Osteoblast (primary cell): Measurements from ENCODE around the gene GRM2. TPM values are rescaled to one million over a fixed set of nuclear protein-coding genes. Genes with fewer than 3 reads are reported as not detected.

Source experiments
- DNase-seq: peaks from one replicate; pipeline ENCODE4 v3.0.0; 2011; ENCODE audit warnings: low spot score, mixed read lengths; ENCODE audit not compliant: insufficient read length; ENCODE audit errors: missing footprints
- H2AFZ ChIP-seq: 2 replicates; pipeline ENCODE4 v1.6.0; 2011; ENCODE audit warnings: mild to moderate bottlenecking, low read length
- H3K27ac ChIP-seq: 2 replicates; pipeline ENCODE4 v1.5.1; 2011; ENCODE audit warnings: mild to moderate bottlenecking, low read depth, low read length, moderate library complexity
- H3K27me3 ChIP-seq: 2 replicates; pipeline ENCODE4 v1.6.0; 2012; ENCODE audit warnings: mild to moderate bottlenecking, control low read depth, inconsistent platforms, low read length, moderate library complexity; ENCODE audit not compliant: insufficient read depth
- H3K36me3 ChIP-seq: 2 replicates; pipeline ENCODE4 v1.5.1; 2011; ENCODE audit warnings: mild to moderate bottlenecking, low read length, control low read depth, moderate library complexity; ENCODE audit not compliant: insufficient read depth
- H3K4me1 ChIP-seq: 2 replicates; pipeline ENCODE4 v1.5.1; 2011; ENCODE audit warnings: mild to moderate bottlenecking, low read length, control low read depth, moderate library complexity; ENCODE audit not compliant: insufficient read depth
- H3K4me2 ChIP-seq: 2 replicates; pipeline ENCODE4 v1.6.0; 2011; ENCODE audit warnings: mild to moderate bottlenecking, low read length; ENCODE audit not compliant: insufficient read depth
- H3K4me3 ChIP-seq: fragments of 200-600 bp; sonication (generic); 3 replicates; pipeline ENCODE4 v1.5.1; 2012; ENCODE audit warnings: mild to moderate bottlenecking, low read length, inconsistent platforms; ENCODE audit not compliant: insufficient read depth
- H3K79me2 ChIP-seq: 2 replicates; pipeline ENCODE4 v1.6.0; 2012; ENCODE audit warnings: mild to moderate bottlenecking, low read length, control low read depth, inconsistent platforms; ENCODE audit not compliant: insufficient read depth
- H3K9me3 ChIP-seq: 2 replicates; pipeline ENCODE4 v1.5.1; 2011; ENCODE audit warnings: low read depth, low read length, control low read depth
- H4K20me1 ChIP-seq: 2 replicates; pipeline ENCODE4 v1.6.0; 2012; ENCODE audit warnings: mild to moderate bottlenecking, low read length, control low read depth; ENCODE audit not compliant: insufficient read depth
- CTCF ChIP-seq: IDR thresholded peaks from 2 replicates; pipeline ENCODE4 v1.5.1; 2011; ENCODE audit warnings: mild to moderate bottlenecking, low read depth, low read length, moderate library complexity; ENCODE audit errors: extremely low read depth
- total RNA-seq: library from RNA; depleted of rRNA; stranded (reverse); fragments of >200 nt; gene quantifications from 2 replicates; pipeline ENCODE4 v1.2.3, GENCODE V29; 2012

The GRM2 gene
- total RNA-seq, 1 donor: not detected

DNA sequence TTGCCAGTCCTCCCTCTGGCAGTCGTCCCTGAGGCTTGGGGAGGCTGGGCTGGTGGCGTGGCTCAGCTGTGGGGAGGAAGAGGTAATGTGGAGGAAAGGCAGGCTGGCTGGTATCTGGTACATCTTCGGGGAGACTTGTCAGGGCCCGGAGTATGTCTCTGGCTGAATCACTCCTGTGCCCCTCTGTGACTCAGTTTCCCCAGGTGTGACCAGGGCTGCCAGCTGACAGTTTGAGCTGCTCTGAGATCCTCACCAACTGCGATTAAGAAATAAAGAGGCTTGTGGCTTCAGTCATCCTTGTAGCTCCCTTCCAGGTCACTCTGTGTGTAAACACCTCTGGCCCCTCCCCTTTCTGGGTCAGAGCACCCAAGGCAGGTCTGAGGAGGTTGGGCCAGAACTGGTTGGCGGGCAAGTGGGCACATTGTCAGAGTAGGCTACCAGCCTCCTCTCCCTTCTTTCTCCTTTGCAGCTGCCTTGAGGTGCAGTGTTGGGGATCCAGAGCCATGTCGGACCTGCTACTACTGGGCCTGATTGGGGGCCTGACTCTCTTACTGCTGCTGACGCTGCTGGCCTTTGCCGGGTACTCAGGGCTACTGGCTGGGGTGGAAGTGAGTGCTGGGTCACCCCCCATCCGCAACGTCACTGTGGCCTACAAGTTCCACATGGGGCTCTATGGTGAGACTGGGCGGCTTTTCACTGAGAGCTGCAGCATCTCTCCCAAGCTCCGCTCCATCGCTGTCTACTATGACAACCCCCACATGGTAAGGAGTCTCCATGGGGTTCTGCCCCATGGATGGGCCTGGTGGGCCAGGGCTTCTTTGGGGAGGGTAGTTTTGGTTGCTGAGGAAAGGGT, 32.8 kb upstream of the GRM2 start:
- no peak overlapping the region for H2AFZ ChIP-seq
- peaks cover 26% of the 10 kb centered on the region for H3K4me1 ChIP-seq
- peaks cover 12% of the 10 kb centered on the region for H3K36me3 ChIP-seq
- H3K27ac ChIP-seq: no peak overlapping the region
- no peaks in the 10 kb centered on the region for H3K9me3 ChIP-seq
- no peak overlapping the region for H3K4me3 ChIP-seq
- no peak overlapping the region for H3K4me2 ChIP-seq
- no peak for TF ChIP-seq CTCF
- peaks cover 40% of the 10 kb centered on the region for H4K20me1 ChIP-seq
- H3K79me2 ChIP-seq: peaks cover 43% of the 10 kb centered on the region
- H3K27me3 ChIP-seq: no peaks in the 10 kb centered on the region
- no peak for DNase-seq

- Histone ChIP-seq H2AFZ (no peak overlapping the region), H3K27me3 (no peaks in the 10 kb centered on the region), H3K4me3 (no peak overlapping the region), H3K79me2 (peaks cover 53% of the 10 kb centered on the region), H4K20me1 (peaks cover 35% of the 10 kb centered on the region), H3K27ac (peak overlapping the region; percentile 36), H3K9me3 (no peaks in the 10 kb centered on the region), H3K36me3 (peaks cover 12% of the 10 kb centered on the region), H3K4me2 (no peak overlapping the region), H3K4me1 (peaks cover 24% of the 10 kb centered on the region)
- TF ChIP-seq CTCF: no peak
- DNase-seq: peak; percentile 96
These were observed 31.7 kb upstream of the GRM2 start for GRCh38 chr3:51675201-51675611.

GRCh38 chr3:51676102-51676640, 30.7 kb upstream of the GRM2 start:
- H4K20me1 ChIP-seq: peaks cover 43% of the 10 kb centered on the region
- no peak overlapping the region for H3K4me2 ChIP-seq
- no peak overlapping the region for H3K4me3 ChIP-seq
- DNase-seq: no peak
- peaks cover 56% of the 10 kb centered on the region for H3K79me2 ChIP-seq
- no peak overlapping the region for H3K27ac ChIP-seq
- peaks cover 24% of the 10 kb centered on the region for H3K4me1 ChIP-seq
- H3K27me3 ChIP-seq: no peaks in the 10 kb centered on the region
- H2AFZ ChIP-seq: no peak overlapping the region
- H3K36me3 ChIP-seq: peaks cover 12% of the 10 kb centered on the region
- no peak for TF ChIP-seq CTCF
- no peaks in the 10 kb centered on the region for H3K9me3 ChIP-seq

DNA sequence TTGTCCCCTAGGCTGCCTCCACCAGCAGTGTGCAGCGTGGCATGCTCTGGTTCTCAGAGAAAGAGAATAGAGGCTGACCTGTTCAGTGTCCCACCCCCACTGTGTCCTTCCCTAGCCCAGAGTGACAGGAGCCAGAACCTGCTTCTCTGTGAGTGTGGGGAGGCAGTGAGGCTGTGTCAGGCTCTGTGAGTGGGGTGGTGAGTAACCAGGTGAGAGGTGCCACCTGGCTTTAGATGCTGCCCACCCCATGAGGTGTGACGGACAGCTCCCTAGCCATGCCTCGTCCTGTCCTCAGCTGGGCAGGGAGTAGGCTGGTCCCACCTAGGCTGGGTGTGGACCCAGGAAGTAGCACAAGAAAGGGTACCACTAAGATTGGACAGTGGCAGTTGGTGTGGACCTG, 29.5 kb upstream of the GRM2 start:
- Histone ChIP-seq H3K27ac (no peak overlapping the region), H3K79me2 (peaks cover 54% of the 10 kb centered on the region)
- TF ChIP-seq CTCF: no peak

More for the DNA sequence above, 29.5 kb upstream of the GRM2 start:
- H3K9me3 ChIP-seq: no peaks in the 10 kb centered on the region
- H2AFZ ChIP-seq: no peak overlapping the region
- DNase-seq: no peak
- H4K20me1 ChIP-seq: peaks cover 51% of the 10 kb centered on the region
- H3K27me3 ChIP-seq: no peaks in the 10 kb centered on the region
- peaks cover 12% of the 10 kb centered on the region for H3K36me3 ChIP-seq
- peaks cover 24% of the 10 kb centered on the region for H3K4me1 ChIP-seq
- H3K4me2 ChIP-seq: no peak overlapping the region
- no peak overlapping the region for H3K4me3 ChIP-seq
